PC-3 (cell line): ENCODE results near the gene KPNA2.
"Not testable (repeated sequence)": the region's sequence is repeated elsewhere in the genome, so short reads cannot be mapped to it uniquely, and the experiment has no call there.

ENCODE experiments used
- EZH2 ChIP-seq: fragments of 300-600 bp; sonication (generic); IDR thresholded peaks from one replicate; pipeline ENCODE4 v1.6.1; 2017; ENCODE audit warnings: antibody characterized with exemption, mild to moderate bottlenecking, low read length; ENCODE audit not compliant: unreplicated experiment
- EZH2phosphoT487 ChIP-seq: fragments of 300-600 bp; sonication (generic); IDR thresholded peaks from 2 replicates; pipeline ENCODE4 v1.6.1; 2018; ENCODE audit warnings: mild to moderate bottlenecking, antibody characterized with exemption, low read length, borderline replicate concordance
- TF ChIP-seq, protein P1 (sequence below): fragments of 300-600 bp; sonication (generic); conservative IDR thresholded peaks from 2 replicates; pipeline ENCODE4 v1.5.1; 2017; ENCODE audit warnings: antibody characterized with exemption, low read depth, mild to moderate bottlenecking, low read length

DNA sequence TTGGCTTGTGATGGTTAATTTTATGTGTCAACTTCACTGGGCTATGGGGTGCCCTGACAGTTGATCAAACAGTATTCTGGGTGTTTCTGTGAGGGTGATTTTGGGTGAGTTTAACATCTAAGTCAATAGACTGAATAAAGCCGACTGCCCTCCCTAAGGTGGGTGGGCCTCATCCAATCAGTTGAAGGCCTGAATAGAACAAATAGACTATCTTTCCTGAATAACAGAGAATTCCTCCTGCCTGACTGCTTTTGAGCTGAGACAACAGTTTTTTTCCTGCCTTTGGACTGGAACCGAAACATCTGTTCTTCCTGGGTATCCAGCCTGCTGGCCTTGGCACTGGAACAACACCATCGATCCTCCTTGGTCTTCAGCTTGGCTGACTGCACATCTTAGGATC, 33.0 kb downstream of the KPNA2 start:
- TF ChIP-seq, protein P1, sequence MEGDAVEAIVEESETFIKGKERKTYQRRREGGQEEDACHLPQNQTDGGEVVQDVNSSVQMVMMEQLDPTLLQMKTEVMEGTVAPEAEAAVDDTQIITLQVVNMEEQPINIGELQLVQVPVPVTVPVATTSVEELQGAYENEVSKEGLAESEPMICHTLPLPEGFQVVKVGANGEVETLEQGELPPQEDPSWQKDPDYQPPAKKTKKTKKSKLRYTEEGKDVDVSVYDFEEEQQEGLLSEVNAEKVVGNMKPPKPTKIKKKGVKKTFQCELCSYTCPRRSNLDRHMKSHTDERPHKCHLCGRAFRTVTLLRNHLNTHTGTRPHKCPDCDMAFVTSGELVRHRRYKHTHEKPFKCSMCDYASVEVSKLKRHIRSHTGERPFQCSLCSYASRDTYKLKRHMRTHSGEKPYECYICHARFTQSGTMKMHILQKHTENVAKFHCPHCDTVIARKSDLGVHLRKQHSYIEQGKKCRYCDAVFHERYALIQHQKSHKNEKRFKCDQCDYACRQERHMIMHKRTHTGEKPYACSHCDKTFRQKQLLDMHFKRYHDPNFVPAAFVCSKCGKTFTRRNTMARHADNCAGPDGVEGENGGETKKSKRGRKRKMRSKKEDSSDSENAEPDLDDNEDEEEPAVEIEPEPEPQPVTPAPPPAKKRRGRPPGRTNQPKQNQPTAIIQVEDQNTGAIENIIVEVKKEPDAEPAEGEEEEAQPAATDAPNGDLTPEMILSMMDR: not testable (repeated sequence)
- not testable (repeated sequence) for TF ChIP-seq EZH2phosphoT487, EZH2
